GM23338 (cell line): ENCODE measurements around the gene THBS1. TPM values are rescaled to one million over a fixed set of nuclear protein-coding genes. Genes with fewer than 3 reads are reported as not detected.

ENCODE experiments used
- ATAC-seq: fragments of 200-7000 bp; cut with Tn5 transposase; 3 replicates; pipeline ENCODE4 v1.9.1; 2020
- DNase-seq: peaks from one replicate; pipeline ENCODE4 v3.0.0-alpha.2; 2015; ENCODE audit warnings: low spot score
- H2AFZ ChIP-seq: fragments of 200-600 bp; sonication (generic); 2 replicates; pipeline ENCODE4 v1.8.0; 2016; ENCODE audit warnings: antibody characterized with exemption, mild to moderate bottlenecking, moderate library complexity
- H3F3A ChIP-seq: fragments of 200-600 bp; sonication (generic); replicated peaks from 2 replicates; pipeline ENCODE4 v1.8.0; 2017; ENCODE audit warnings: antibody characterized with exemption, mixed run types, low read depth
- H3K27ac ChIP-seq: fragments of 200-600 bp; sonication (generic); 2 replicates; pipeline ENCODE4 v1.6.1; 2016; ENCODE audit warnings: low read depth
- H3K27me3 ChIP-seq: fragments of 200-600 bp; sonication (generic); 2 replicates; pipeline ENCODE4 v1.8.0; 2016; ENCODE audit warnings: mild to moderate bottlenecking, mixed run types, moderate library complexity; ENCODE audit not compliant: insufficient read depth
- H3K36me3 ChIP-seq: fragments of 200-600 bp; sonication (generic); 2 replicates; pipeline ENCODE4 v1.8.0; 2016; ENCODE audit warnings: mild to moderate bottlenecking; ENCODE audit not compliant: insufficient read depth
- H3K4me1 ChIP-seq: fragments of 200-600 bp; sonication (generic); 2 replicates; pipeline ENCODE4 v1.8.0; 2016; ENCODE audit warnings: mild to moderate bottlenecking, moderate library complexity; ENCODE audit not compliant: insufficient read depth
- H3K4me2 ChIP-seq: fragments of 200-600 bp; sonication (generic); 2 replicates; pipeline ENCODE4 v1.7.1; 2017; ENCODE audit warnings: mixed run types
- H3K4me3 ChIP-seq: fragments of 200-600 bp; sonication (generic); 2 replicates; pipeline ENCODE4 v1.6.1; 2016; ENCODE audit warnings: mixed run types
- H3K79me2 ChIP-seq: fragments of 200-600 bp; sonication (generic); replicated peaks from 2 replicates; pipeline ENCODE4 v1.8.0; 2017; ENCODE audit warnings: mild to moderate bottlenecking; ENCODE audit not compliant: insufficient read depth
- H3K9me2 ChIP-seq: fragments of 200-600 bp; sonication (generic); 2 replicates; pipeline ENCODE4 v1.8.0; 2017; ENCODE audit not compliant: insufficient read depth
- H4K20me1 ChIP-seq: fragments of 200-600 bp; sonication (generic); replicated peaks from 2 replicates; pipeline ENCODE4 v1.8.0; 2017; ENCODE audit warnings: mild to moderate bottlenecking; ENCODE audit not compliant: insufficient read depth
- H3K27ac Mint-ChIP-seq: 2 replicates; pipeline ENCODE4 v1.8.0; 2020; ENCODE audit warnings: inconsistent platforms, mild to moderate bottlenecking, moderate library complexity, mixed read lengths
- H3K27me3 Mint-ChIP-seq: 3 replicates; pipeline ENCODE4 v1.8.0; 2022; ENCODE audit warnings: low read depth, mild to moderate bottlenecking, moderate library complexity, mixed read lengths, inconsistent platforms; ENCODE audit not compliant: insufficient read depth, poor library complexity
- H3K36me3 Mint-ChIP-seq: 3 replicates; pipeline ENCODE4 v1.8.0; 2021; ENCODE audit warnings: low read depth, mild to moderate bottlenecking, inconsistent platforms, moderate library complexity, mixed read lengths
- H3K4me1 Mint-ChIP-seq: 3 replicates; pipeline ENCODE4 v1.8.0; 2020; ENCODE audit warnings: mild to moderate bottlenecking, inconsistent platforms, mixed read lengths
- H3K4me3 Mint-ChIP-seq: 3 replicates; pipeline ENCODE4 v1.8.0; 2021; ENCODE audit warnings: moderate library complexity, mild to moderate bottlenecking, inconsistent platforms, mixed read lengths
- H3K9me3 Mint-ChIP-seq: 3 replicates; pipeline ENCODE4 v1.8.0; 2020; ENCODE audit warnings: moderate library complexity, mild to moderate bottlenecking, inconsistent platforms, mixed read lengths
- CREB1 ChIP-seq: fragments of 250-450 bp; sonication (Bioruptor Pico); IDR thresholded peaks from 2 replicates; pipeline ENCODE4 v1.5.0; 2020; ENCODE audit warnings: low read depth, mild to moderate bottlenecking, moderate library complexity
- CTCF ChIP-seq, 2 experiments: fragments of 200-600 bp in 1 of 2; sonication (generic) in 1 of 2; conservative IDR thresholded peaks; 2 replicates each; pipeline versions ENCODE4 v1.5.1 to v1.6.1; 2016 to 2017; ENCODE audit warnings: antibody characterized with exemption in 2 of 2, low read depth in 2 of 2, mild to moderate bottlenecking in 2 of 2, moderate library complexity in 1 of 2
- ETS1 ChIP-seq: IDR thresholded peaks from 2 replicates; pipeline ENCODE4 v1.6.1; 2016; ENCODE audit warnings: antibody characterized with exemption
- EZH2phosphoT487 ChIP-seq: fragments of 200-600 bp; sonication (generic); IDR thresholded peaks from one replicate; pipeline ENCODE4 v1.8.1; 2018; ENCODE audit warnings: antibody characterized with exemption; ENCODE audit not compliant: unreplicated experiment
- NANOG ChIP-seq: IDR thresholded peaks from 2 replicates; pipeline ENCODE4 v1.6.1; 2016; ENCODE audit warnings: antibody characterized with exemption, borderline replicate concordance
- REST ChIP-seq: IDR thresholded peaks from one replicate; pipeline ENCODE4 v1.6.1; 2018; ENCODE audit warnings: antibody characterized with exemption; ENCODE audit not compliant: unreplicated experiment
- polyA plus RNA-seq: library from polyadenylated mRNA; unstranded; fragments of >200 nt; fragmentation: Nextera tagmentation; extraction: Ambion mirVana; gene quantifications from 2 replicates; pipeline ENCODE4 v1.2.1, GENCODE V29; 2016
- total RNA-seq: library from RNA; depleted of rRNA; stranded (reverse); fragments of >200 nt; shearing (Covaris generic); gene quantifications from 2 replicates; pipeline ENCODE4 v1.2.3, GENCODE V29; 2014

THBS1 gene
- total and polyA plus RNA-seq, 2 experiments from 2014 or later, result 21.7 to 81.9 TPM

GRCh38 chr15:39624806-39625205 lies 43.9 kb downstream of the THBS1 start:
- no peaks in the 10 kb centered on the region for H3F3A ChIP-seq
- DNase-seq, result no peak
- H3K79me2 ChIP-seq, result no peaks in the 10 kb centered on the region
- no peaks in the 10 kb centered on the region for H3K4me1 ChIP-seq
- H3K4me1 Mint-ChIP-seq, result no peaks in the 10 kb centered on the region; the same call in 2 of the 3 replicates
- H3K27ac ChIP-seq, result no peak overlapping the region
- H2AFZ ChIP-seq, result 0 out of 2 replicates have a peak overlapping the region, but pooled peaks have one; percentile 23
- no peak for ATAC-seq
- H3K36me3 Mint-ChIP-seq, result no peaks in the 10 kb centered on the region
- H3K27ac Mint-ChIP-seq, result no peak overlapping the region
- H3K27me3 ChIP-seq, result no peaks in the 10 kb centered on the region
- H3K4me3 Mint-ChIP-seq, result no peak overlapping the region
- H3K4me3 ChIP-seq, result no peak overlapping the region
- H4K20me1 ChIP-seq, result no peaks in the 10 kb centered on the region
- no peak for TF ChIP-seq NANOG
- TF ChIP-seq CREB1 (CRISPR knock-in tag), result no peak
- TF ChIP-seq REST, result no peak
- no peak overlapping the region for H3K4me2 ChIP-seq
- H3K36me3 ChIP-seq, result no peaks in the 10 kb centered on the region
- H3K27me3 Mint-ChIP-seq, result peaks cover 5% of the 10 kb centered on the region
- no peaks in the 10 kb centered on the region for H3K9me3 Mint-ChIP-seq
- H3K9me2 ChIP-seq, result 0 out of 2 replicates have a peak, but pooled peaks cover 5% of the 10 kb centered on the region

GRCh38 chr15:39625451-39625850 lies 44.6 kb downstream of the THBS1 start:
- Mint-ChIP-seq H3K9me3 (no peaks in the 10 kb centered on the region), H3K36me3 (no peaks in the 10 kb centered on the region), H3K4me1 (no peaks in the 10 kb centered on the region; the same call in 2 of the 3 replicates), H3K27me3 (peaks cover 5% of the 10 kb centered on the region), H3K27ac (no peak overlapping the region), H3K4me3 (no peak overlapping the region)
- Histone ChIP-seq H3K79me2 (no peaks in the 10 kb centered on the region), H2AFZ (peak overlapping the region; percentile 38; the same call in 1 of the 2 replicates), H3K27ac (no peak overlapping the region), H3K27me3 (no peaks in the 10 kb centered on the region), H3K4me3 (no peak overlapping the region), H3K36me3 (no peaks in the 10 kb centered on the region), H3K4me2 (no peak overlapping the region), H3F3A (no peaks in the 10 kb centered on the region), H4K20me1 (no peaks in the 10 kb centered on the region), H3K4me1 (no peaks in the 10 kb centered on the region), H3K9me2 (0 out of 2 replicates have a peak, but pooled peaks cover 5% of the 10 kb centered on the region)
- DNase-seq (no peak), ATAC-seq (no peak)
- TF ChIP-seq CTCF (conservative IDR thresholded peaks at IDR 0.05; ENCODE audit: low read depth in 2 of 2) (no peak), ETS1 (no peak), EZH2phosphoT487 (no peak), REST (no peak), NANOG (no peak)
